T-helper 1 cell treated with Interleukin-12 subunit alpha and Interleukin-12 subunit beta and Interleukin-4 antibody, amounts not matched to agents 30 μg/mL and 1 μg/mL, for 36 hours (primary cell): Measurements from ENCODE around the gene CYP19A1.

Experiments used
- H3K27ac Mint-ChIP-seq: one replicate; pipeline ENCODE4 v1.8.0; 2021; ENCODE audit warnings: mild to moderate bottlenecking, mixed read lengths
- H3K27me3 Mint-ChIP-seq: one replicate; pipeline ENCODE4 v1.8.0; 2021; ENCODE audit warnings: low read depth, mixed read lengths
- H3K36me3 Mint-ChIP-seq: one replicate; pipeline ENCODE4 v1.8.0; 2021; ENCODE audit warnings: low read depth, mixed read lengths
- H3K4me1 Mint-ChIP-seq: one replicate; pipeline ENCODE4 v1.8.0; 2021; ENCODE audit warnings: low read depth, mixed read lengths
- H3K4me3 Mint-ChIP-seq: one replicate; pipeline ENCODE4 v1.8.0; 2021; ENCODE audit warnings: mild to moderate bottlenecking, moderate library complexity, mixed read lengths
- H3K9me3 Mint-ChIP-seq: one replicate; pipeline ENCODE4 v1.8.0; 2021; ENCODE audit warnings: mixed read lengths

Gene CYP19A1

GRCh38 chr15:51227940-51228732 is 110.3 kb downstream of the CYP19A1 start:
- H3K9me3 Mint-ChIP-seq = no peaks in the 10 kb centered on the region
- H3K36me3 Mint-ChIP-seq = no peaks in the 10 kb centered on the region
- H3K27me3 Mint-ChIP-seq = peaks cover 4% of the 10 kb centered on the region
- H3K4me1 Mint-ChIP-seq = peaks cover 16% of the 10 kb centered on the region
- peak overlapping the region; percentile 5 for H3K4me3 Mint-ChIP-seq
- peak overlapping the region; percentile 62 for H3K27ac Mint-ChIP-seq

GRCh38 chr15:51226576-51227210 is 111.7 kb downstream of the CYP19A1 start:
- H3K36me3 Mint-ChIP-seq = no peaks in the 10 kb centered on the region
- H3K9me3 Mint-ChIP-seq = no peaks in the 10 kb centered on the region
- H3K4me1 Mint-ChIP-seq = peaks cover 16% of the 10 kb centered on the region
- no peak overlapping the region for H3K27ac Mint-ChIP-seq
- H3K27me3 Mint-ChIP-seq = peaks cover 4% of the 10 kb centered on the region
- no peak overlapping the region for H3K4me3 Mint-ChIP-seq

GRCh38 chr15:51224428-51224827 is 114.0 kb downstream of the CYP19A1 start:
- Mint-ChIP-seq H3K27me3 (peaks cover 8% of the 10 kb centered on the region), H3K27ac (no peak overlapping the region), H3K4me1 (peaks cover 16% of the 10 kb centered on the region), H3K36me3 (no peaks in the 10 kb centered on the region), H3K9me3 (no peaks in the 10 kb centered on the region), H3K4me3 (no peak overlapping the region)

GRCh38 chr15:51223771-51224229 is 114.6 kb downstream of the CYP19A1 start:
- H3K4me1 Mint-ChIP-seq = peaks cover 16% of the 10 kb centered on the region
- no peaks in the 10 kb centered on the region for H3K9me3 Mint-ChIP-seq
- H3K36me3 Mint-ChIP-seq = no peaks in the 10 kb centered on the region
- H3K27ac Mint-ChIP-seq = no peak overlapping the region
- H3K4me3 Mint-ChIP-seq = no peak overlapping the region
- H3K27me3 Mint-ChIP-seq = peaks cover 8% of the 10 kb centered on the region

- Mint-ChIP-seq H3K9me3 (no peaks in the 10 kb centered on the region), H3K4me3 (no peak overlapping the region), H3K27ac (no peak overlapping the region), H3K36me3 (no peaks in the 10 kb centered on the region), H3K27me3 (peaks cover 30% of the 10 kb centered on the region), H3K4me1 (no peaks in the 10 kb centered on the region)
Observed at GRCh38 chr15:51218299-51218938, 120.0 kb downstream of the CYP19A1 start.

- H3K4me3 Mint-ChIP-seq = no peak overlapping the region
- no peaks in the 10 kb centered on the region for H3K36me3 Mint-ChIP-seq
- H3K4me1 Mint-ChIP-seq = no peaks in the 10 kb centered on the region
- no peaks in the 10 kb centered on the region for H3K9me3 Mint-ChIP-seq
- H3K27me3 Mint-ChIP-seq = peaks cover 35% of the 10 kb centered on the region
- no peak overlapping the region for H3K27ac Mint-ChIP-seq
Observed at GRCh38 chr15:51212909-51213308, 125.5 kb downstream of the CYP19A1 start.

GRCh38 chr15:51212239-51212638 is 126.2 kb downstream of the CYP19A1 start:
- no peaks in the 10 kb centered on the region for H3K4me1 Mint-ChIP-seq
- no peak overlapping the region for H3K27ac Mint-ChIP-seq
- H3K9me3 Mint-ChIP-seq = no peaks in the 10 kb centered on the region
- no peaks in the 10 kb centered on the region for H3K36me3 Mint-ChIP-seq
- peaks cover 34% of the 10 kb centered on the region for H3K27me3 Mint-ChIP-seq
- H3K4me3 Mint-ChIP-seq = no peak overlapping the region

GRCh38 chr15:51205050-51205975 is 133.1 kb downstream of the CYP19A1 start:
- no peaks in the 10 kb centered on the region for H3K36me3 Mint-ChIP-seq
- no peaks in the 10 kb centered on the region for H3K4me1 Mint-ChIP-seq
- no peak overlapping the region for H3K4me3 Mint-ChIP-seq
- no peak overlapping the region for H3K27ac Mint-ChIP-seq
- peaks cover 14% of the 10 kb centered on the region for H3K27me3 Mint-ChIP-seq
- no peaks in the 10 kb centered on the region for H3K9me3 Mint-ChIP-seq

GRCh38 chr15:51203797-51204196 is 134.6 kb downstream of the CYP19A1 start:
- Mint-ChIP-seq H3K4me3 (no peak overlapping the region), H3K9me3 (no peaks in the 10 kb centered on the region), H3K27me3 (peaks cover 11% of the 10 kb centered on the region), H3K27ac (no peak overlapping the region), H3K36me3 (no peaks in the 10 kb centered on the region), H3K4me1 (no peaks in the 10 kb centered on the region)

- H3K4me3 Mint-ChIP-seq = no peak overlapping the region
- no peaks in the 10 kb centered on the region for H3K4me1 Mint-ChIP-seq
- H3K36me3 Mint-ChIP-seq = no peaks in the 10 kb centered on the region
- peaks cover 13% of the 10 kb centered on the region for H3K27me3 Mint-ChIP-seq
- no peaks in the 10 kb centered on the region for H3K9me3 Mint-ChIP-seq
- no peak overlapping the region for H3K27ac Mint-ChIP-seq
Observed at GRCh38 chr15:51202783-51203182, 135.6 kb downstream of the CYP19A1 start.

GRCh38 chr15:51201581-51201980 is 136.8 kb downstream of the CYP19A1 start:
- H3K27ac Mint-ChIP-seq = no peak overlapping the region
- no peaks in the 10 kb centered on the region for H3K9me3 Mint-ChIP-seq
- no peak overlapping the region for H3K4me3 Mint-ChIP-seq
- no peaks in the 10 kb centered on the region for H3K36me3 Mint-ChIP-seq
- H3K4me1 Mint-ChIP-seq = no peaks in the 10 kb centered on the region
- peaks cover 19% of the 10 kb centered on the region for H3K27me3 Mint-ChIP-seq

- H3K27me3 Mint-ChIP-seq = peaks cover 17% of the 10 kb centered on the region
- H3K27ac Mint-ChIP-seq = no peak overlapping the region
- H3K4me3 Mint-ChIP-seq = no peak overlapping the region
- no peaks in the 10 kb centered on the region for H3K36me3 Mint-ChIP-seq
- no peaks in the 10 kb centered on the region for H3K9me3 Mint-ChIP-seq
- H3K4me1 Mint-ChIP-seq = no peaks in the 10 kb centered on the region
Observed at GRCh38 chr15:51200792-51201191, 137.6 kb downstream of the CYP19A1 start.

- H3K27me3 Mint-ChIP-seq = peaks cover 23% of the 10 kb centered on the region
- no peaks in the 10 kb centered on the region for H3K36me3 Mint-ChIP-seq
- no peaks in the 10 kb centered on the region for H3K4me1 Mint-ChIP-seq
- no peaks in the 10 kb centered on the region for H3K9me3 Mint-ChIP-seq
- H3K27ac Mint-ChIP-seq = no peak overlapping the region
- H3K4me3 Mint-ChIP-seq = no peak overlapping the region
Observed at GRCh38 chr15:51199541-51199940, 138.9 kb downstream of the CYP19A1 start.

GRCh38 chr15:51198701-51199232 is 139.6 kb downstream of the CYP19A1 start:
- H3K36me3 Mint-ChIP-seq = no peaks in the 10 kb centered on the region
- peaks cover 31% of the 10 kb centered on the region for H3K27me3 Mint-ChIP-seq
- H3K9me3 Mint-ChIP-seq = no peaks in the 10 kb centered on the region
- H3K27ac Mint-ChIP-seq = no peak overlapping the region
- no peaks in the 10 kb centered on the region for H3K4me1 Mint-ChIP-seq
- no peak overlapping the region for H3K4me3 Mint-ChIP-seq
